Panc1 (cell line): ENCODE data around the gene HNRNPH2.

Source experiments
- CTCF ChIP-seq: fragments of 450-650 bp; IDR thresholded peaks from 2 replicates; pipeline ENCODE4 v1.5.1; 2017; ENCODE audit warnings: mild to moderate bottlenecking
- POLR2AphosphoS5 ChIP-seq: IDR thresholded peaks from 2 replicates; pipeline ENCODE4 v1.6.1; 2012; ENCODE audit warnings: mild to moderate bottlenecking, low read depth, low read length, moderate library complexity
- REST ChIP-seq, 2 experiments: IDR thresholded peaks; 2 replicates each; pipeline ENCODE4 v1.6.1; 2011 to 2012; ENCODE audit warnings: low read depth in 2 of 2, control low read depth in 1 of 2, low read length in 1 of 2, mild to moderate bottlenecking in 1 of 2, moderate library complexity in 1 of 2; ENCODE audit not compliant: insufficient read depth in 1 of 2
- TCF7L2 ChIP-seq: IDR thresholded peaks from 2 replicates; pipeline ENCODE4 v1.6.1; 2011; ENCODE audit warnings: mild to moderate bottlenecking, low read depth, low read length, inconsistent platforms

- TF ChIP-seq CTCF (no peak), POLR2AphosphoS5 (no peak), REST (IDR thresholded peaks at IDR 0.05; ENCODE audit: insufficient read depth in 1 of 2, low read depth in 2 of 2, low read length in 1 of 2) (no peak), TCF7L2 (no peak)
Measured at GRCh38 chrX:101385795-101386541, 22.1 kb upstream of the HNRNPH2 start, which contains the start of gene BTK.
